Measurements from ENCODE around the gene BBS1.

The BBS1 gene

DNA sequence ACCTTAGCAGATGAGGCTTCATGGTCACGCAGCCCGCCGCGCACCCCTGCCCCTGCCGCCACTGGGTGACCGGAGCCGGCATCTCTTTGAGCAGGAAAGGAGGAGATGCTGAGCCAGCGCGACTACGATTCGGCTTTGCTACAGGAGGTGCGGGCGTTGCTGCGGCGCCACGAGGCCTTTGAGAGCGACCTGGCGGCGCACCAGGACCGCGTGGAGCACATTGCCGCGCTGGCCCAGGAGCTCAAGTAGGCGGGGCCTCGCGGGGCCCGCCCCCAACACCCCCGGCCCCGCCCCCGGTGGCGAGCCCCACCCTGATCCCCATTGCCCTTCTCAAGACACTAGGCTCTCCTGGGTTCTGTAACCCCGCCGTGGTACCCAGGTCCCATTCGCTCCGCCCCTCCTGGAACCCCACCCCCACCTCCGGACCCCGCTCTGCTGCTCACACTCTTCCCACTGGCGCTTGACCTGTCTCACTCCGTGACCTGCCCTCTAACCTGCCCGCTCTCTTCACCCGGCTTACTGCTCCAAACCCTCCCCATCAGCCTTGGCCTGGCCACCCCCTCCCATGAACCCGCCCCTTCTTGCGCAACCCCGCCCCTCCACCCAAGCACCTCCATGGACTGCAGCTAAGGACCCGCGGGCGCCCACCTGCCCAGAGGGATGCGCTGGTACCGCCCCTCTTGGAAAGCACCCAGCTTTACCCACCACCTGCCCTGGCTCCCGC lies 48.9 kb downstream of the BBS1 start:
- TF ChIP-seq ZBTB26 (tag by site-specific recombination; optimal IDR thresholded peaks at IDR 0.05) (no peak), BCL11B (tag by site-specific recombination; IDR thresholded peaks at IDR 0.05; ENCODE audit: low read depth) (no peak), ZNF510 (tag by site-specific recombination; IDR thresholded peaks at IDR 0.05; ENCODE audit: insufficient replicate concordance) (no peak), ZNF366 (tag by site-specific recombination; conservative IDR thresholded peaks at IDR 0.05) (no peak), ZNF423 (tag by site-specific recombination; IDR thresholded peaks at IDR 0.05) (no peak), ZNF214 (tag by site-specific recombination; IDR thresholded peaks at IDR 0.05; ENCODE audit: borderline replicate concordance) (no peak), OSR2 (tag by site-specific recombination; IDR thresholded peaks at IDR 0.05) (no peak), ZNF777 (tag by site-specific recombination; IDR thresholded peaks at IDR 0.05; ENCODE audit: borderline replicate concordance) (no peak), ZNF473 (tag by site-specific recombination; IDR thresholded peaks at IDR 0.05) (no peak), ZNF350 (tag by site-specific recombination; IDR thresholded peaks at IDR 0.05) (no peak), ZEB2 (tag by site-specific recombination; IDR thresholded peaks at IDR 0.05) (no peak), ZNF391 (tag by site-specific recombination; IDR thresholded peaks at IDR 0.05; ENCODE audit: borderline replicate concordance, low read depth) (no peak), ZNF19 (tag by site-specific recombination; IDR thresholded peaks at IDR 0.05; ENCODE audit: low read depth) (no peak)
- TF ChIP-seq, protein P1, sequence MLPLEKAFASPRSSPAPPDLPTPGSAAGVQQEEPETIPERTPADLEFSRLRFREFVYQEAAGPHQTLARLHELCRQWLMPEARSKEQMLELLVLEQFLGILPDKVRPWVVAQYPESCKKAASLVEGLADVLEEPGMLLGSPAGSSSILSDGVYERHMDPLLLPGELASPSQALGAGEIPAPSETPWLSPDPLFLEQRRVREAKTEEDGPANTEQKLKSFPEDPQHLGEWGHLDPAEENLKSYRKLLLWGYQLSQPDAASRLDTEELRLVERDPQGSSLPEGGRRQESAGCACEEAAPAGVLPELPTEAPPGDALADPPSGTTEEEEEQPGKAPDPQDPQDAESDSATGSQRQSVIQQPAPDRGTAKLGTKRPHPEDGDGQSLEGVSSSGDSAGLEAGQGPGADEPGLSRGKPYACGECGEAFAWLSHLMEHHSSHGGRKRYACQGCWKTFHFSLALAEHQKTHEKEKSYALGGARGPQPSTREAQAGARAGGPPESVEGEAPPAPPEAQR (tag by site-specific recombination; IDR thresholded peaks at IDR 0.05): no peak
- Histone ChIP-seq H3K4me3 (ENCODE audit: low read depth, low read length) (no peak overlapping the region), H3K9me3 (ENCODE audit: control insufficient read depth, insufficient read depth, low read depth, low read length) (no peaks in the 10 kb centered on the region), H3K27ac (ENCODE audit: extremely low read depth, low read depth, low read length) (no peak overlapping the region), H3K4me1 (ENCODE audit: control insufficient read depth, insufficient read depth, low read length) (no peaks in the 10 kb centered on the region), H3K36me3 (ENCODE audit: control insufficient read depth in 2 of 2, insufficient read depth in 1 of 2, low read length in 2 of 2) (no peaks in the 10 kb centered on the region)
- CTCF ChIA-PET: interaction anchor here (0.7 kb wide), 1 partner anchor 120 kb away, joined by 3 read pairs; no protein-coding TSS in a partner anchor
- POLR2A ChIA-PET: interaction anchor here (1.1 kb wide), 1 partner anchor 57 kb away, joined by 5 read pairs; the partner anchor contains the start of gene RBM14

GRCh38 chr11:66559866-66560676 lies 49.6 kb downstream of the BBS1 start:
- H3K27ac ChIP-seq (ENCODE audit: extremely low read depth, low read depth, low read length): no peak overlapping the region
- H3K36me3 ChIP-seq (ENCODE audit: control insufficient read depth in 2 of 2, insufficient read depth in 1 of 2, low read length in 2 of 2): no peaks in the 10 kb centered on the region
- ChIA-PET POLR2A (interaction anchor here (1.1 kb wide), 2 partner anchors 14 to 56 kb away, joined by 3 to 5 read pairs; partner anchors contain the start of genes RBM14 and ZDHHC24), CTCF (interaction anchor here (0.8 kb wide), 1 partner anchor 58 kb away, joined by 3 read pairs; no protein-coding TSS in a partner anchor)
- no peaks in the 10 kb centered on the region for H3K9me3 ChIP-seq (ENCODE audit: control insufficient read depth, insufficient read depth, low read depth, low read length)
- no peak overlapping the region for H3K4me3 ChIP-seq (ENCODE audit: low read depth, low read length)
- H3K4me1 ChIP-seq (ENCODE audit: control insufficient read depth, insufficient read depth, low read length): no peaks in the 10 kb centered on the region
- TF ChIP-seq, protein P2, sequence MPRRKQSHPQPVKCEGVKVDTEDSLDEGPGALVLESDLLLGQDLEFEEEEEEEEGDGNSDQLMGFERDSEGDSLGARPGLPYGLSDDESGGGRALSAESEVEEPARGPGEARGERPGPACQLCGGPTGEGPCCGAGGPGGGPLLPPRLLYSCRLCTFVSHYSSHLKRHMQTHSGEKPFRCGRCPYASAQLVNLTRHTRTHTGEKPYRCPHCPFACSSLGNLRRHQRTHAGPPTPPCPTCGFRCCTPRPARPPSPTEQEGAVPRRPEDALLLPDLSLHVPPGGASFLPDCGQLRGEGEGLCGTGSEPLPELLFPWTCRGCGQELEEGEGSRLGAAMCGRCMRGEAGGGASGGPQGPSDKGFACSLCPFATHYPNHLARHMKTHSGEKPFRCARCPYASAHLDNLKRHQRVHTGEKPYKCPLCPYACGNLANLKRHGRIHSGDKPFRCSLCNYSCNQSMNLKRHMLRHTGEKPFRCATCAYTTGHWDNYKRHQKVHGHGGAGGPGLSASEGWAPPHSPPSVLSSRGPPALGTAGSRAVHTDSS (tag by site-specific recombination; IDR thresholded peaks at IDR 0.05): no peak
- no peak for TF ChIP-seq ZNF521 (tag by site-specific recombination; IDR thresholded peaks at IDR 0.05)
- no peak for TF ChIP-seq ZFP69B (tag by site-specific recombination; IDR thresholded peaks at IDR 0.05)
- no peak for TF ChIP-seq ZNF600 (tag by site-specific recombination; IDR thresholded peaks at IDR 0.05)
- TF ChIP-seq SETDB1 (IDR thresholded peaks at IDR 0.05; ENCODE audit: insufficient read length, low read length): no peak
- TF ChIP-seq BCL11B (tag by site-specific recombination; IDR thresholded peaks at IDR 0.05; ENCODE audit: low read depth): no peak
- TF ChIP-seq ZSCAN16 (tag by site-specific recombination; IDR thresholded peaks at IDR 0.05): no peak
- TF ChIP-seq ZNF549 (tag by site-specific recombination; IDR thresholded peaks at IDR 0.05): no peak
- no peak for TF ChIP-seq ZNF48 (tag by site-specific recombination; IDR thresholded peaks at IDR 0.05)
- no peak for TF ChIP-seq ZNF416 (tag by site-specific recombination; IDR thresholded peaks at IDR 0.05)
- TF ChIP-seq, protein P3, sequence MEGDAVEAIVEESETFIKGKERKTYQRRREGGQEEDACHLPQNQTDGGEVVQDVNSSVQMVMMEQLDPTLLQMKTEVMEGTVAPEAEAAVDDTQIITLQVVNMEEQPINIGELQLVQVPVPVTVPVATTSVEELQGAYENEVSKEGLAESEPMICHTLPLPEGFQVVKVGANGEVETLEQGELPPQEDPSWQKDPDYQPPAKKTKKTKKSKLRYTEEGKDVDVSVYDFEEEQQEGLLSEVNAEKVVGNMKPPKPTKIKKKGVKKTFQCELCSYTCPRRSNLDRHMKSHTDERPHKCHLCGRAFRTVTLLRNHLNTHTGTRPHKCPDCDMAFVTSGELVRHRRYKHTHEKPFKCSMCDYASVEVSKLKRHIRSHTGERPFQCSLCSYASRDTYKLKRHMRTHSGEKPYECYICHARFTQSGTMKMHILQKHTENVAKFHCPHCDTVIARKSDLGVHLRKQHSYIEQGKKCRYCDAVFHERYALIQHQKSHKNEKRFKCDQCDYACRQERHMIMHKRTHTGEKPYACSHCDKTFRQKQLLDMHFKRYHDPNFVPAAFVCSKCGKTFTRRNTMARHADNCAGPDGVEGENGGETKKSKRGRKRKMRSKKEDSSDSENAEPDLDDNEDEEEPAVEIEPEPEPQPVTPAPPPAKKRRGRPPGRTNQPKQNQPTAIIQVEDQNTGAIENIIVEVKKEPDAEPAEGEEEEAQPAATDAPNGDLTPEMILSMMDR (tag by site-specific recombination; IDR thresholded peaks at IDR 0.05): no peak
- TF ChIP-seq ZNF174 (tag by site-specific recombination; IDR thresholded peaks at IDR 0.05): no peak
- no peak for TF ChIP-seq PRDM1 (tag by site-specific recombination; IDR thresholded peaks at IDR 0.05)
- TF ChIP-seq ZNF23 (tag by site-specific recombination; IDR thresholded peaks at IDR 0.05; ENCODE audit: borderline replicate concordance): no peak
- TF ChIP-seq ZNF555 (tag by site-specific recombination; conservative IDR thresholded peaks at IDR 0.05): no peak

Data from HEK293 (cell line).